ENCODE data around the gene GHDC.

GRCh38 chr17:42153919-42154742, 40.2 kb downstream of the GHDC start:
- TF ChIP-seq EZH2 (IDR thresholded peaks at IDR 0.05) (no peak), POLR2AphosphoS5 (IDR thresholded peaks at IDR 0.05; ENCODE audit: borderline replicate concordance, low read depth, low read length) (no peak), FOXP2 (optimal IDR thresholded peaks at IDR 0.05; ENCODE audit: control extremely low read depth, extremely low read length, insufficient read depth) (no peak)

All from SK-N-MC (cell line).